Measurements from ENCODE around the gene ITGB3.

DNA sequence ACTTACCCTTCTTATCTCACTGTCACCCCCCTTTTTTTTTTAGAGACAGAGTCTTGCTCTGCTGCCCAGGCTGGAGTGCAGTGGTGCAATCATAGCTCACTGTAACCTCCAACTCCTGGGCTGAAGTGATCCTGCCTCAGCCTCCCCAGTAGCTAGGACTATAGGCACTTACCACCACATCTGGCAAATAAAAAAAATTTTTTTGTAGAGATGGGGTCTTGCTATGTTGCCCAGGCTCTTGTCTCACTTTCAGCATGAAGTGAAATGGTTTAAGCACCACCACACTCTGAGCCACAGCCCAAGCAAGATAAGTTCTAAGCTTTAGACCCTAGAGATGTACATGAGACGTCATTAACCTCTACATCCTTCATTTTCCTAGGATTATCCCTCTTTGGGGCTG, 35.7 kb downstream of the ITGB3 start:
- TF ChIP-seq, protein P1, sequence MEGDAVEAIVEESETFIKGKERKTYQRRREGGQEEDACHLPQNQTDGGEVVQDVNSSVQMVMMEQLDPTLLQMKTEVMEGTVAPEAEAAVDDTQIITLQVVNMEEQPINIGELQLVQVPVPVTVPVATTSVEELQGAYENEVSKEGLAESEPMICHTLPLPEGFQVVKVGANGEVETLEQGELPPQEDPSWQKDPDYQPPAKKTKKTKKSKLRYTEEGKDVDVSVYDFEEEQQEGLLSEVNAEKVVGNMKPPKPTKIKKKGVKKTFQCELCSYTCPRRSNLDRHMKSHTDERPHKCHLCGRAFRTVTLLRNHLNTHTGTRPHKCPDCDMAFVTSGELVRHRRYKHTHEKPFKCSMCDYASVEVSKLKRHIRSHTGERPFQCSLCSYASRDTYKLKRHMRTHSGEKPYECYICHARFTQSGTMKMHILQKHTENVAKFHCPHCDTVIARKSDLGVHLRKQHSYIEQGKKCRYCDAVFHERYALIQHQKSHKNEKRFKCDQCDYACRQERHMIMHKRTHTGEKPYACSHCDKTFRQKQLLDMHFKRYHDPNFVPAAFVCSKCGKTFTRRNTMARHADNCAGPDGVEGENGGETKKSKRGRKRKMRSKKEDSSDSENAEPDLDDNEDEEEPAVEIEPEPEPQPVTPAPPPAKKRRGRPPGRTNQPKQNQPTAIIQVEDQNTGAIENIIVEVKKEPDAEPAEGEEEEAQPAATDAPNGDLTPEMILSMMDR (IDR thresholded peaks at IDR 0.05), result no peak
- no peak for TF ChIP-seq POLR2A (IDR thresholded peaks at IDR 0.05)

All from ovary (tissue), 3 donors.